SK-N-SH treated with all-trans-retinoic acid at 6 μM for 48 hours (cell line): ENCODE measurements around the gene HRH3.

Source experiments
- CREB5 ChIP-seq: fragments of 250-450 bp; sonication (Bioruptor Pico); IDR thresholded peaks from 2 replicates; pipeline ENCODE4 v1.5.1; 2020; ENCODE audit warnings: low read depth, mild to moderate bottlenecking, moderate library complexity
- PATZ1 ChIP-seq: fragments of 250-450 bp; sonication (Bioruptor Pico); IDR thresholded peaks from 2 replicates; pipeline ENCODE4 v1.8.0; 2020; ENCODE audit warnings: mild to moderate bottlenecking, moderate library complexity, borderline replicate concordance

- no peak for TF ChIP-seq CREB5 (CRISPR knock-in tag)
- TF ChIP-seq PATZ1 = no peak
Measured at GRCh38 chr20:62182469-62183425, 37.3 kb downstream of the HRH3 start, which contains the start of gene MTG2.
